HG03095 (cell line): ENCODE results near the gene PLEKHG3.
"Not testable (repeated sequence)": the region's sequence is repeated elsewhere in the genome, so short reads cannot be mapped to it uniquely, and the experiment has no call there.

Experiments
- ATAC-seq: cut with Tn5 transposase; IDR thresholded peaks from one replicate; pipeline ENCODE4 v1.9.1; 2021; ENCODE audit warnings: moderate library complexity; ENCODE audit not compliant: unreplicated experiment

Gene PLEKHG3

DNA sequence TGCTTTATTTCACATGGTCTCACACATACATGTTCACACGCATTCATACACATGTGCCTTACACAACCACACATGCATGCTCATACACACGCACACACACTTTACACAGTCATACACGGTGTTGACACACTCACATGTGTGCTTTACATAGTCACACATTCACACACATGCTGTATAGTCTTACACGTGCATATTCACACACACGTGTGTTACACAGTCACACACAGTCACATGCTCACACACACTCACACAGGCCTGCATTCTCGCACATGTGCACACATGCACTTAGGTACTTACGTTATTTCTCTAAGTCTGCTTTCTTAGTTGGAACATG, 18.0 kb upstream of the PLEKHG3 start:
- ATAC-seq: no peak

DNA sequence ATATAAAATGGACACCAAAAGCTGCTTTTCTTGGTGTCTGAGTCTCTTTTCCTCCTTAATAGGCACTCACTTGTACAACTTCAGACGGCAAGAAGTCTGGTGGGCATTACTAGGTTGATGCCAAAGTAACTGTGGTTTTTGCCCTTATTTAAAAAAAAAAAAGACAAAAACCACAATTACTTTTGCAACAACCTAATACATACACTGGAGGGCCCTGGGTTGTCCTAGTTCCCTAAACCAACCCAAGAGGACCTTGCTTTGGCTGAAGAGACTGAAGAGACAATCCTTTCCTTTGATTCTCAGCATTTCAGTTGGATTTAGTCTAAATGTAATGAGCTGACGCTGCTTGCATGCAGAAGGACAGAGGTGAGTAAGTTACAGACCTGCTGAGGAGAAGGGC, 16.2 kb upstream of the PLEKHG3 start:
- no peak for ATAC-seq

DNA sequence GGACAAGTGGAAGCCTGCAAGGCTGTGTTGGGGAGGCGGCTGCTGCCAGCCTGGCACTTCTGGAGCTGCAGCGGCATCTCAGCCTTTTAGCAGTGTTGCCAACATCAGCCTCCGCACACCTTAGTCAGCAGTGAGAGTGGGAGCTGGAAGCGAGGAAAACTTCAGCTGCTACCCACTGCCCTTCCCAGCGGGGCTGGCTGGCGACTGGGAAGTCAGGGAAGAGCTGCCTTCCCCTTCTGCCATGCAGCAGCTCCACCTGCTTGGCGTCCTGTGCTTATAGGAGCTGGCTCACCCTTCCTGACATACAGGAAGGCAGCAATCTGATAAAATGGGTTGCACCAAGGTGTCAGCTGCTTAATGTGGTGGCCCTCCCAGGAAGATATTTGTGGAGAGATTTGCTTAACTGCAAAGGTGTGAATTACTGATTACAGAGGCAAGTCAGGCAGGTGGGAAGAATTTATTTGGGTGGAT, 15.4 kb upstream of the PLEKHG3 start:
- ATAC-seq: no peak

DNA sequence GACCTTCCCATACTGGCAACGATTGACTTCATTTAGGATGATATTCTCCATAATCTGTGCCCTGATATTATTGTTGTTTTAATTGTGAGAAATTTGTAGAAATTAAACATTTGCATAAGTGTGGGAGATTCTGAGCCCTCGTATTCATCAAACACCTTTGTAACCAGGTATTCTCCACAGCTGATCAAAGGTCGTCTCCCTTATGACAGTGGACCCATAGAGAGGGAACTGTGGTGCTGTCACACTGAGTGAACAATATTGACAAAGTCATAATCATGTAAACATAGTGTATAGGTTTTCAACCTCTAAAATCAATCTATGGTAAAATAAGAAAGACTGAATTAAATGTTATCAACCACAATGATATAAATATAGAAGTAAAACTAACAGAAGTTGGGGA, 14.9 kb upstream of the PLEKHG3 start:
- ATAC-seq: no peak

DNA sequence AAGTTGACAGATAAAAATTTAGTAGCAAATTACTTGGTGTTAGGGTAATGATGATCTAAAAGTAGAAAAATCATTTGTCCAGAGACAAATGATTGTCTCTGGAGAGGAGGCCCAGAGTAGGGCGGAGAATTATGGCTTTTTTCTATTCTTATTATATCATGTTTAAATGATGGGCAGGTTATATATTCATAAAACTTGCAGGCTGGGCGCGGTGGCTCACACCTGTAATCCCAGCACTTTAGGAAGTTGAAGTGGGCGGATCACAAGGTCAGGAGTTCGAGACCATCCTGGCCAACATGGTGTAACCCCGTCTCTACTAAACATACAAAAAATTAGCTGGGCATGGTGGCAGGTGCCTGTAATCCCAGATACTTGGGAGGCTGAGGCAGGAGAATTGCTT, 13.6 kb upstream of the PLEKHG3 start:
- ATAC-seq: not testable (repeated sequence)

DNA sequence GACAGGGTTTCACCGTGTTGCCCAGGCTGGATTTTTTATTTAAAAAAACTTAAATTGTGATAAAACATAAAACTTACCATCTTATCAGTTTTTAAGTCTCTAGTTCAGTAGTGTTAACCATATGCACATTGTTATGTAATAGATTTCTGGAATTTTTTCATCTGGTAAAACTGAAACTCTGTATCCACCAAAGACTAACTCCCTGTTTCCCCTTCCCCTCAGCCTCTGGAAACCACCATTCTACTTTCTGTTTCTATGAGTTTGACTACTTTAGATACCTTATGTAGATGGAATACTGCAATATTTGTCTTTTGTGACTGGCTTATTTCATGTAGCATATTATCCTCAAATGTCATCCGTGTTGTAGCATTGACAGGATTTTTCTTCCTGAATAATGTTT, 12.8 kb upstream of the PLEKHG3 start:
- no peak for ATAC-seq

DNA sequence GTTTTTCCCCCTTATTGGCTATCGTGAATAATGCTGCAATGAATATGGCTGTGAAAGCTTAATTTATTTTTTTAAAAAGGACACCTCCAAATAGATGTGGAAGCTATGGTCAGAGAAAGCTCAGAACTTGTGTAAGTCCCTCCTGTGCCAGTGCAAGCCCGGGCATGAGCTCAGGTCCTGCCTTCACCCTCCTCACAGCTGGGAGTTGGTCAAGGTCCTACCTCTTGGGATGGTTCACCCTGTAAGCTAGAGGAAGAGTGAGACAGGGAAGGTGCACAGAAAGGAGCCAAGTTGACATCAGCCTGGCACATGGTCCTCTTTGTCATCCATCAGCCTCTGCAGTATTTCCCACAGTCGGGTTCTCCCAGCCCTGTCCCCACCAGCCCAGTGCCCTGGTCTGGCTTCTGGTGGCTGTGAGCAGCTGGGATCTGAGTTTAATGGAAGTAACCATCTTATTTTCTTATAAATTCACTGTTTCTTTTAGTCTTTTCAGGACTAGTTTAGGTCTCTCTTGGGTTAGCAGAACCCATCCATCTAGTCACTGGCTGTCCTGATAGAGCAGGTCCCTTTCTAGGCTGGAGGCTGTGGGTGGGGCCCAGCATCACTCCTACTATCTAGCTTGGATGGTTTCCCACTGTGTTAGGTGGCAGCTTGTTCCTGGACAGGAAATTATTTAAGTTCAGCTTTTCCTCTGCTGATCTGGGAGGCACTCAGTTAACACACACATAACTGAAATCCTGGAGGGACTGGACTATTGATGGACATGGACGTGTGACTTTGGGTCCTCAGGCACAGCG, 11.8 kb upstream of the PLEKHG3 start:
- no peak for ATAC-seq

DNA sequence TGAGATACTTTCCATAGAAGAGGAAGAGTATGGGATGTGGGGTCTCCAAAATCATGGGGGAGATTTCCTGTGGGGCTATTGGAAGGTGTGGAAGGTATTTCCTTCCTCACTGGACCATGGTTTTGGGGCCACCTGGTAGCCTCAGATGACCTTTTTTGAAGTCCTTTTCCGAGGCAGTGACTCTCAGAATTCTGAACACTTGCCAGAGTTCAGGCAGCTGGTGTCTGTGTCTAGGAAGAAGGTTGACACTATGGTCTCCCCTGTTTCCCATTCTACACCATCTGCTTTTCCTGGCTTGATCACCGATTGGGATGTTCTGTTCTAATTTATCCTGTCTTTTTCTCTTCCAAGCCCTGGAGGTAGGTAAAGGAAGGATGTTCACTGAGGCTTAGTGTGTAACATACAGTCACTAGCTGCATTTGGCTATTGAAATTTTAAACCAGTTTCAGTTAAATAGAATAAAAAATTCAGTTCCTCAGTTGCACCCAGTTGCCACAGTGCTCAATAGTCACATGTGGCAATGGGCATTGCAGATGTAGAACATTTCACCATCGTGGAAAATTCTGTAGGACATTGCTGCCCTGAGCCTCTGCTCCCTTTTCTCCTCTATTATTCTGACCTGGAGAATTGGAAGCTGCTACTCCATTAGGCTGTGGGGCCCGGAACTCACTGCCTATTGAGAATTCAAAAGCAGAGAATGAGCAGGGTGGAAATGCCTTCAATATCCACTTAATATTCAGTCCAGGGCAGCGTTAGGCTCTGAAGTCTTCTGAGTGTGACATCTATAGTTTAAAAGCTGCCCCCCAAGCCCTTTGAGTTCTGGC, 11.0 kb upstream of the PLEKHG3 start:
- no peak for ATAC-seq

DNA sequence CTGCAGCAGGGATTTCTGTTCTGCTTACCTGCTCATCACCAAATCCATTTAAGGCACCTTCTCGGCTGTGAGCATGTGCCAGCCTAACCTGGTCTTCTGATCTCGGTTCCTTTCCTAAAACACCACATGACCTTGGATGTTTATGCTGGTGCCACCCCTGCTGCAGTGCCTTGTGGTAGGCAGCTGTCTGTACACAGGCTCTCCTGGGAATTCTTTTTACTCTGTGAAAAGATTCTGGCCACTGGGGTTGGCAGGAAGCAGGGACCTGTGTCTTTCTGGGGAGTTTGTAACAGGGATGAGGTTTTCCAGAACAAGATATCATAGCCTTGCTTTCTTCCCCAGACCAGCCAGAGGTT, 10.4 kb upstream of the PLEKHG3 start:
- ATAC-seq: no peak

DNA sequence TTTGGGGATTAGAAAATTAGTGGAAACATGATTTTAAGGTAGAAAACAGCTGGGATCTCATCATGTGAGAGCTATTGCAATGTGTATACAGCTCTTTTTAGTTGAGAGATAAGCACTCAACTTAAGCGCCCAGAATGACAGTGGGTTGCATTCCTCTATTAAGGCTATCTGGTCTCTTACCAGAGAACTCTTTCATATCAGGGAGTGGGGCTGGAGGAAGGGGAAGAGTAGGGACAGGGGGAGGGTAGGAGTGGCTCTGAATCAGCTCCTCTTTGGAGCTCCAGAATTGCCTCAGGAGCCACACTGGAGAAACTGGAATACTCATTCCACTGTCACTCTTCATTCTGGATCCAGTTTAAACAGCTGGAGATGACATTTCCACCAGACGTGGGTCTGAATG, 9.2 kb upstream of the PLEKHG3 start:
- no peak for ATAC-seq

DNA sequence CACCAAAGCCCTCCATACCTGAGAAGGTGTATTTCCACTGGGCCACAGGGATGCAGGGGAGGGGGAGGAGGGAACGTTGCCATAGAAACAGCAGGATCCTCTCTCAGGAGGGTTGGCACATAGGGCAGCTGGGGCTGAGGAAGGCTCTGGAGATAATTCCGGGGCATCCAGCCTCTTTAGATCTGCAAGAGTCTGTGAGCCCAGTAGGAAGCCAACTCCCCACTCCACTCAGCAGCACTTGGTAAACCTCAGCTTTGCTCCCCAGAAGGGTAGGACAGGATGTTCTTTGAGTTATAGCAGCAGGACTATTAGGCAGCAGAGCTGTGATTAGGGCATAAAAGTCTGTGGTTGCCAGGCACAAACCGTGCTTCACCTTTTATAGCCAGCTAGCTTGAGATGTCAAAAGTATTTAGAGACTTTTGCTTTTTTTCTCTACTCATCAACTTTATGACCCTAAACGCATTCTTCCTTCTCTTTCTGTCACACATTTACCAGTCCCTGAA, 7.8 kb upstream of the PLEKHG3 start:
- ATAC-seq: no peak

DNA sequence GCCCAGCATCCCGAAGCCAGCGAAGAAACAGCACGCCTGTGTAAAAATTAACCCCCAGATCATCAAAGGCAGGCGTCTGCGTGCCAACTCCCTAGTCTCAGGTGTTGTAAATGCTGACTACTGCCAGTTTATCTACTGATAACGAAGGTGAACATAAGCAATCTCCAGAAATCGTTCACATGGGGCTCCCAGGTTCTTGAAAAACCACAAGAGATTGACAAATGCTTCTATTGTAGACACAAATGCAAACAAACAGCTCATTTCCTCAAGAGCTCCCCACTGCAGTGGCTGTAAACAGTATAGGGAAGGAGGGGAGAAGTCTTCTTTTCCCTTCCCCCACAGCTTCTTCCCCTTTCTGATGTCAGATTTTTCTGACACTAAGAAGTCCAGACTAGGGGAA, 5.3 kb upstream of the PLEKHG3 start:
- no peak for ATAC-seq

DNA sequence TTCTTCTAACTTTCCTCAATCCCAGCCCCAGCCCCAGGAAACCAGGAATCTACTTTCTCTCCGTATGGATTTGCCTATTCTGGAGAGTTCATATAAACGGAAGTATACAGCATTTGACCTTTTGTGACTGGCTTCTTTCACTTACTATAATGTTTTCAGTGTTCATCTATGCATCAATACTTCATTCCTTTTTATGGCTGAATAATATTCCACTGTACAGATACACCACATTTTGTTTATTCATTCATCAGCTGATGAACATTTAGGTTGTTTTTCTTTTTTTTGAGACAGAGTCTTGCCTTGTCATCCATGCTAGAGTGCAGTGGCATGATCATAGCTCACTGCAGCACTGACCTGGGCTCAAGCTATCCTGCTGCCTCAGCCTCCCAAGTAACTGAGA, 3.9 kb upstream of the PLEKHG3 start:
- no peak for ATAC-seq

DNA sequence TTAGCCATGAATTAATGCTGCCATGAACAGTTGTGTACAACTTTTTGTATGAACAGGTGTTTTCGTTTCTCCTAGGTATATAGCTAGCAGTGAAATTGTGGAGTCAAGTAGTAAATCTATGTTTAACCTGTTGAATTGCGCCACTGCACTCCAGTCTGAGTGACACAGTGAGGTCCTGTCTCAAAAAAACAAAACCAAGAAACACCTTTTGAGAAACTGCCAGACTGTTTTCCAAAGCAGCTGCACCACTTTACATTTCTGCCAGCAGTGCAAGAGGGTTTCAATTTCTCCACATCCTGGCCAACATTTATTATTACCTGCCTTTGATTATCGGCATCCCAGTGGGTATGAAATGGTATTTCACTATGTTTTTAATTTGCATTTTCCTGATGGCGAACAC, 3.3 kb upstream of the PLEKHG3 start:
- no peak for ATAC-seq

DNA sequence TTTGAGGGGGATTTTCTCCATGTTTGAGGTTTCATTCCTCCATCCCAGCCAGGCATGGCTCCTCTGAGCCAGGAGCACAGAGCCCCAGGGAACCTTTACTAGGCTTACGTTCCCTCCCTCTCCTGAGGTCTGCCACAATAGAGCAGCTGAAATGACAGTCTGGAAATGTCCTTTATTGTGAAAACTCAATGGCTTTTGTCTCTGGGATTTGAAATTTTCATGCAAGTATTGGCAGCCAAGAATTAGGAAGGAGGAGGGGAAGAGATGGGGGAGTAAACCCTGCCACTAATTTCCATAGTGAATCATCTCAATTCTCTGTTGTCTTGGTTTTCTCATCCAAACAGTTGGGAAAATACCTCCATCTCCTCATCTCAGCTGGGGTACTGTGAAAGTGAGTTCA, 2.6 kb upstream of the PLEKHG3 start:
- ATAC-seq: no peak

DNA sequence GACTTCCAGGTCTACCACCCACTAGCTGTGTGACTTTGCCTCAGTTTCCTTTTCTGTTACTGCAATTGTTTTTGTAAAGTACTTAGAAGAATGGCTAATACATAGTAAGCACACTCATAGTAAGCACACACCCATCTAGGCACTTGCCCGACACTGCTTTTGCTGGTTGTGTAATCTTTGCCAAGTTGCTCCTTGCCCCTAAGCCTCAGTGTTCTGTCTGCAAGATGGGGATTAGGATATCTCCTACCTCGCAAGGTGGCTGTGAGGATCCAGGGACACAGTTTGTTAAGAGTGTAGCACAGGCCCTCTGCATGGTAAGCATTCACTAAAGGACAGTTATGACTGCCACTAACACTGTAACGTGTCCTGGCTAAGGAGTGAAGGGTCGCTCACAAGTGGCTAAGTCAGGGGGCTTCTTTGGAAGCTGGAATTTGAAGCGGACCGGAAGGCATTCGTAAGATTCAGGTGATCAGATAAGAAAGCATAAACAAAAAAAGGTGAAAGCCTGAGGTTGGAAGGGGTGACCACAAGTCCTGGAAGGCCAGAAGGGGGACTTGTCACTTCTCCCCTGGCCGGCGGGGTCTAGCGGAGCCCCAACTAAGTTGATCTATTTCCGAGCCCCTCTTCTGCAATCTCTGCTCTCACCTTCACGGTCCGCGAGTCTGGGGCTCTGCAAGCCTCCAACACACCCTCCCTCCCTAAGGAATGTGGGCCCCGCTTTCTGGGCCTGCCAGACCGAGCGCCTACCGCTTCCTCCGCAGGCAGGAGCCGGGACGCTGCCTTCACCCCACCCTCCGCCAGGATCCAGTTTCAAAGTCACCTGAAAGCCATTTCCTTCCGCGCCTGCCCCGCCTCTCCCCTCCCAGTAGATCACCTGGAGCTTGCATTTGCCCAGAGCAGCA, 1.5 kb upstream of the PLEKHG3 start:
- no peak for ATAC-seq

DNA sequence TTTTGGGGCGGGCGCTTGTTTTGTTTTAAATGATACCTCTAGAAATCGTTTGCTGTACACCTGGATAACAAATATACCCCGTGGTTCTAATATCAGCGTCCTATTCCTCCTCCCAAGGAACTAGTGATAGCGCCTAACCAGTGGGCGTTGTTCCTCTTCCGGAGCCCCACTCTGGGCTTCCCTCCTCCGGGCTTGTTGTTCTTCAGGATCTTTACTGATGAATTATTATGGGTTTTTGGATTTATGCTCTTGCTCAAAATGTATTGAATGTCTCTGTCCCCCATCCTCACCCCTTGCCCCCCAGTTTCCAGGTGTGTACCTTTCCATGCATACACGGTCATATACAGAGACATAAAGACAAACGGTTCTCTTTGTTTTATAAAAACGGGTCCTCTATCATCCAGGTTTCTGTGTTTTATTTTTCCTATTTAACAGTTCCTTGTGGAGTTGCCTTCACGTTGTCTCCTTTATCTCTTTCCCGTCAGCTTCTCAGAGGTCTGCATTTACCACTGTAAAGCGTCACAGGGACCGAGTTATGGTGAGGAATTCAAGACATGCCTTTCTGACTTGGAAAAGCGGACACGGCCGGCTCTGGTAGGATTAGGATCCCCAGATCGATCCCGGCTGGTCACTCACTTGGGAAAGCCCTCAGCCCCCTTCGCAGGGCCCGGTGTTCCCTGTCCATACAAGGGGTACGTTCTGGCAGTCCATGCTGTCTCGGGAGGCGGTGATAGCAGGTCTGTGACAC, 655 bp upstream of the PLEKHG3 start:
- no peak for ATAC-seq

DNA sequence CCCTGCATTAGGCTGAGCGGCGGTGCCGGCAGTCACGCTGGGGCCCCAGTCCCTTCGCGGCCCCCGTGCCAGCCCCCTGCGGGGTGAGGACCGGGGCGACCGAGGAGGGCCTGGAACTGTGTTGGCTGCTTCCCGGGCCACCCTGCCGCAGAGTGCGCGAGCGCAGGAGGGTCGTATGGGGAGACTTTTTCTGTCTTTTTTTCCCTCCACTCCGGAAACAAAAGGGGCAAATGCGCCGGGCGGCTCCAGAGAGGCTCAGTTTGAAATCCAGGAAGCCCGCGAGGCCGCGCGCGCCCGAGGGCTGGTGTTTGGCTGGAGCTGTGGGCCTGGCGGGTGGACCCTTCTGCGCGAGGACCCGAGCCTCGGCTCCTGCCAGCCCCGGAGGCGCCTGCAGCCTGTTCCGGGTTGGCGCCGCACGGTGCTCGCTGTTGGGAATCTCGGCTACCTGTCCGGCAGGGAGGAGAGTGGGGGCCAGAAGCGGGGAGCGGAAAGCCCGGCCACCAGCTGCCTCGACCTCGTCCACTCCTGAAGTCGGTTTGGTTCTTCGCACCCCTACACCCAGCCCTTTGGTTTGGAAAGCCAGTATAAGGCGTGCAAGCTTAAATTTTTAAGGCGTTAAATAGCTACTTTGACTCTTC, 638 bp downstream of the PLEKHG3 start:
- no peak for ATAC-seq

DNA sequence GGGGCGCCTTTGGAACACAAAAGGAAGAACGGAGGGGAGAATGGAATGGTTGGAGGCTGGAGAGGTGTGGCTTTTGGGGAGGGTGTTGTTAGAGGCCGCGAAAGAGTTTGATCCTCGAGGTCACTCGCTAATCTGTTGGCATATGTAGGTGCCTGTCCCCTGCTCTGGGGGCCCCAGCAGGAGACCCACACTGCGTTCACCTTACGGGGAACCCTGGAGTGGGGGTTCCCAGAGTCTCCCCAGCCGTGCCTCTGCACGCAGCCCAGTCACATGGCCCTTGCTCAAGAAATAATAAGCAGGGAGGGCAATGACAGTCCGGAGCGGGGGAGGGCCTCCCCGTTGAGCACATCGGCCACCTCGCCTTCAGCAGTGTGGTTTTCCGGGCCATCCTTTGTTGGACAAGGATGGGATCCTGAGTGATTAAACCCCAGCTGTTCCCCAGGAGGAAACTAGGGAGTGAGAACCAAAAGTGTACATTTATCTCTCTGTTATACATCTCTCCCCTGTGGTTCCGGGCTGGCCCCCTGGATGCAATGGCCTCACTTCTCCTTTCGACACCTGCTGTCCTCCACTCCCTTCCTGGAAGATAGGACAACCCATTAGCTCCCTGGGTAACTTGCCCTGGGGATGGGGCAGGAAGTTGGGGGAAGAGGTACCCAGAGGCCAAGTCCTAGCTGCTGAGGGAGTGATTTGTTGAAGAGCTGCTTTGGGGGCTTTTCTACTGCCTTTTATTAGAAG, 1.3 kb downstream of the PLEKHG3 start:
- ATAC-seq: no peak
